Motor neuron (in vitro differentiated cells): ENCODE measurements around the gene FRMPD1. TPM values are rescaled to one million over a fixed set of nuclear protein-coding genes. Genes with fewer than 3 reads are reported as not detected.

Experiments
- ATAC-seq, 8 experiments: fragments of 200-7000 bp; cut with Tn5 transposase; replicated peaks in 6 of 8; 2 replicates each; pipeline ENCODE4 v1.8.0; 2021; ENCODE audit warnings: mild to moderate bottlenecking in 8 of 8, moderate library complexity in 8 of 8
- H3K27ac ChIP-seq, 2 donors: fragments of 250-450 bp; sonication (Bioruptor Pico); 2 replicates each; pipeline ENCODE4 v1.9.0; 2021; ENCODE audit warnings: antibody characterized with exemption in 2 of 2, mild to moderate bottlenecking in 2 of 2, moderate library complexity in 1 of 2
- H3K4me1 ChIP-seq, 2 donors: fragments of 250-450 bp; sonication (Bioruptor Pico); replicated peaks in 1 of 2; 2 replicates each; pipeline ENCODE4 v1.6.1; 2021; ENCODE audit warnings: antibody characterized with exemption in 2 of 2, mild to moderate bottlenecking in 2 of 2, moderate library complexity in 1 of 2
- H3K4me3 ChIP-seq, 5 donors: fragments of 250-450 bp; sonication (Bioruptor Pico); 2 replicates each; pipeline ENCODE4 v1.9.0; 2021; ENCODE audit warnings: antibody characterized with exemption in 5 of 5, mild to moderate bottlenecking in 5 of 5, moderate library complexity in 4 of 5
- WGBS, 10 experiments: fragments of 450-650 bp; shearing (Covaris generic); methylation state at CpG; one replicate each; pipeline ENCODE4 v1.0.0; 2022; 5-methylcytosine and 5-hydroxymethylcytosine counted together
- in situ Hi-C, 9 experiments: fragments of 400-800 bp; cut with MboI; loops; one replicate each; pipeline ENCODE4 v1.15.0; 2021; ENCODE audit warnings: low sequenced_read_pairs in 9 of 9, low pct_unique_long_range_greater_than_20kb in 2 of 9; ENCODE audit not compliant: unreplicated experiment in 9 of 9
- total RNA-seq, 8 experiments: library from RNA; unstranded; fragments of 300-600 nt; gene quantifications; 2 replicates each; pipeline versions ENCODE4 v1.2.3 to v1.2.4, GENCODE V29; 2022

The FRMPD1 gene
- total RNA-seq, 8 experiments from 2014 or later, result 0.09 to 4.1 (median 0.34) TPM

- no peak overlapping the region for H3K4me3 ChIP-seq
- ATAC-seq, result peak in 3 of 8 experiments; percentile 67 to 97 (median 96)
- WGBS, 10 experiments, result 5 to 100% (median 93%) methylated on average over 1 to 4 of the region's 4 CpGs; no CpG with 5 or more reads in 1 of the 10 experiments
- no peaks in the 10 kb centered on the region for H3K4me1 ChIP-seq
- H3K27ac ChIP-seq, result no peak overlapping the region
- in situ Hi-C loops, result no loop called here
These were observed 11.5 kb upstream of the FRMPD1 start for GRCh38 chr9:37639109-37639762.

- 57 to 100% (median 88%) methylated on average over 1 to 3 of the region's 3 CpGs; no CpG with 5 or more reads in 1 of the 10 experiments for WGBS, 10 experiments
- in situ Hi-C loops, result no loop called here
- no peak overlapping the region for H3K27ac ChIP-seq
- no peaks in the 10 kb centered on the region for H3K4me1 ChIP-seq
- no peak overlapping the region for H3K4me3 ChIP-seq
- ATAC-seq, result peak in 2 of 8 experiments; percentile 60 to 65
These were observed 10.9 kb upstream of the FRMPD1 start for GRCh38 chr9:37639841-37640240.

GRCh38 chr9:37640246-37640645 lies 10.5 kb upstream of the FRMPD1 start:
- no peak for ATAC-seq
- Histone ChIP-seq H3K4me3 (no peak overlapping the region), H3K27ac (no peak overlapping the region), H3K4me1 (no peaks in the 10 kb centered on the region)
- in situ Hi-C loops, result no loop called here
- 11 to 94% (median 83%) methylated on average over 1 to 3 of the region's 3 CpGs; no CpG with 5 or more reads in 4 of the 10 experiments for WGBS, 10 experiments

GRCh38 chr9:37641331-37641730 lies 9.4 kb upstream of the FRMPD1 start:
- Histone ChIP-seq H3K27ac (no peak overlapping the region), H3K4me1 (no peaks in the 10 kb centered on the region), H3K4me3 (no peak overlapping the region)
- in situ Hi-C loops, result no loop called here
- no peak for ATAC-seq
- 42 to 100% (median 71%) methylated on average over 1 to 3 of the region's 3 CpGs; no CpG with 5 or more reads in 4 of the 10 experiments for WGBS, 10 experiments

GRCh38 chr9:37643214-37643613 lies 7.5 kb upstream of the FRMPD1 start:
- no peak for ATAC-seq
- Histone ChIP-seq H3K4me3 (no peak overlapping the region), H3K4me1 (no peaks in the 10 kb centered on the region), H3K27ac (no peak overlapping the region)
- in situ Hi-C loops, result no loop called here

GRCh38 chr9:37645903-37646506 lies 4.7 kb upstream of the FRMPD1 start:
- in situ Hi-C loops, result no loop called here
- no peak overlapping the region for H3K27ac ChIP-seq
- H3K4me3 ChIP-seq, result no peak overlapping the region
- ATAC-seq, result no peak
- WGBS, 10 experiments, result 6 to 64% (median 13%) methylated on average over 1 to 5 of the region's 5 CpGs; no CpG with 5 or more reads in 1 of the 10 experiments
- H3K4me1 ChIP-seq, result no peaks in the 10 kb centered on the region

DNA sequence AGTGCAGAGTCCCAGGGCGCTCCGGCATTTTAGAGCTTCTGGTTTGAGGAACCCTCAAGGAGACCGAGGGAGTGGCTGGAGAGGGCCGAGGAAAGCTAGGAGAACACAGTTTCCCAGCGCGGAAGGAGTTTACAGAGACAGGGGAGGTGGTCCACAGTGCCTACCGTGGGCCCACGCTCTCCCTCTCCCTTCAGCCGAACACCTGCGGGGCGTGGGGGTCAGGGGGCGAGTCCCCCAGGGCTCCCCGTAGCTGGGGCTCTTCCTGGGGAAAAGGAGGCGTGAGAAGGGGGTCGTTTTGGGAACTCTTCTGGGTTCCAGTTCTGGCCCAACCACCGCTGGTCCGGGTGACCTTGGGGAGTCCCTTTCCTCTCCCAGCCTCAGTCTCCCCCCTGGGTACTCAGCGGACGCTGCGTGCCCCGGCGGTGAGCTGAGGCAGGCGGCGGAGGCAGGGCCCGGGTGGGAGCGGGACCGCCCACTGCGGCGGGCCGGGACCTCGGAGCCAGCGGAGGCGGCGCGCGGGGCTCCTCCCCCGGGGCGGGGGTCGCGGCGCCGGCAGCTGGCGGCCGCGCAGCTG lies 368 bp upstream of the FRMPD1 start:
- Histone ChIP-seq H3K27ac (no peak overlapping the region), H3K4me1 (no peaks in the 10 kb centered on the region), H3K4me3 (peak overlapping the region; percentile 36 to 43 (median 40))
- in situ Hi-C loops, result no loop called here
- ATAC-seq, result peak in 2 of 8 experiments; percentile 2 to 5
- WGBS, 10 experiments, result 100% methylated on average over 1 of the region's 45 CpGs; no CpG with 5 or more reads in 9 of the 10 experiments

- WGBS, 10 experiments, result 67 to 100% (median 78%) methylated on average over 2 to 7 of the region's 7 CpGs; no CpG with 5 or more reads in 1 of the 10 experiments
- no peak overlapping the region for H3K4me3 ChIP-seq
- in situ Hi-C loops, result no loop called here
- no peaks in the 10 kb centered on the region for H3K4me1 ChIP-seq
- H3K27ac ChIP-seq, result no peak overlapping the region
- ATAC-seq, result no peak
These were observed 1.5 kb downstream of the FRMPD1 start for GRCh38 chr9:37652261-37652660.

DNA sequence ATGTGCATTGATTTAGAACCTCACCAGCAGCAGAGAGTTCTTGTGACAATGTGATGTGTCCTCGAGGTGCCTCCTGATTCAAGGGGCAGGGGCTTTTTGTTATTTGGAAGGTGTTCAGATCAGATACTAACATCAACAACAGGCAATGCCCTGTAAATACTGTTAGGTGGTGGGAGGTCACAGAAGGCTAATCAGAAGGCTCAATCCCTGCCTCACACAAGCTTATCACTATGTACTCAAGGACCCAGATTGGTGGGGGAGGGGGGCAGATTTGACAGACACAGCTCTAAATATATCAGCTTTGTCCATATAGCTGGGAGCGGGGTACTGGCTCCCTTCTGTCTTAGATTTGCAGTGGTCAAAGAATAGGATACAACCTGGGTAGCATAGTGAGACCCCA lies 2.6 kb downstream of the FRMPD1 start:
- H3K27ac ChIP-seq, result no peak overlapping the region
- no peak for ATAC-seq
- in situ Hi-C loops, result no loop called here
- no peak overlapping the region for H3K4me3 ChIP-seq
- H3K4me1 ChIP-seq, result no peaks in the 10 kb centered on the region
- 0 to 100% (median 44%) methylated on average over 1 to 2 of the region's 2 CpGs; no CpG with 5 or more reads in 4 of the 10 experiments for WGBS, 10 experiments

DNA sequence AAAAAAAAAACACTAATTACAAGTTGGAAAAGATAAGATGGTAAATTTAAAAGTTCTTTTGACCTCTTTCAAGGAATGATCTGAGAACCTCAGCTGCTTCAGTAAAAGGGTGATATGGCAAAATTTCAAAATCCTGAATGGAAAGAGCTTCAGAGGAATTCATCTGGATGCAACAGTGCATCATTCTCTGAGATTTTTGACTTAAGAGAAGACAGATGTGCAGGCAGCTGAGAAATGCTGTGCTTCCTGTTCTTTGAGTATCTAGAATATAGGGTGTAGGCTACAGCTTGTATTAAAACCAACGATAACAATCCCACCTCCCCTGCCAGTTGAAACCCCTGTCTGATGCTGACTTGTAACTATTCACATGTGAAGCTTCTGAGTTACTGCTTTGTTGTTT lies 6.2 kb downstream of the FRMPD1 start:
- no peak overlapping the region for H3K4me3 ChIP-seq
- no peak for ATAC-seq
- WGBS, 10 experiments, result 0 to 100% (median 33%) methylated on average over 1 of the region's 1 CpG; no CpG with 5 or more reads in 4 of the 10 experiments
- H3K4me1 ChIP-seq, result no peaks in the 10 kb centered on the region
- no peak overlapping the region for H3K27ac ChIP-seq
- in situ Hi-C loops, result no loop called here

GRCh38 chr9:37660691-37661090 lies 9.9 kb downstream of the FRMPD1 start:
- in situ Hi-C loops, result no loop called here
- no peaks in the 10 kb centered on the region for H3K4me1 ChIP-seq
- ATAC-seq, result peak in 3 of 8 experiments; percentile 59 to 95 (median 91)
- WGBS, 10 experiments, result 0 to 100% (median 70%) methylated on average over 1 to 3 of the region's 3 CpGs; no CpG with 5 or more reads in 5 of the 10 experiments
- no peak overlapping the region for H3K4me3 ChIP-seq
- no peak overlapping the region for H3K27ac ChIP-seq

DNA sequence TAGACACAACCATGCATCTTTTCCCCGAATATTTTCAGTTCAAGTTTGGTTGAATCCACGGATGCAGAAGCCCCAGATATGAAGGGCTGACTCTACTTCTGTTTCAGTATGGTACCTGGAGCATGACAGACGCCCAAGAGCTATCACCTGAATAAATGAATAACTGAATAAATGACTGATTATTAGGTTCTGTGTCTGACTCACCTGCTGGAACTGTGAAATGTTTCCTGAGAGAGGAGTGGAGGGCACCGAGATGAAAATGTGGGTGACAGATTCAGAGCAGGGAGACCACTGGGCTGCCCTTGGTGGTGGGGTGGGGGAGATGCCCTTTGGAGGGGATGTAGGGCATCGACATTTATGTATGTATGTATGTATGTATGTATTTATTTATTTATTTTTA lies 13.2 kb downstream of the FRMPD1 start:
- Histone ChIP-seq H3K4me1 (no peaks in the 10 kb centered on the region), H3K27ac (no peak overlapping the region), H3K4me3 (no peak overlapping the region)
- ATAC-seq, result no peak
- in situ Hi-C loops, result no loop called here
- 0 to 58% (median 38%) methylated on average over 1 to 4 of the region's 5 CpGs; no CpG with 5 or more reads in 1 of the 10 experiments for whole genome bisulfite sequencing, 10 experiments

- WGBS, 10 experiments, result 50 to 100% (median 68%) methylated on average over 1 to 2 of the region's 2 CpGs; no CpG with 5 or more reads in 6 of the 10 experiments
- no peak for ATAC-seq
- in situ Hi-C loops, result no loop called here
These were observed 17.0 kb downstream of the FRMPD1 start for GRCh38 chr9:37667706-37668105.

More at GRCh38 chr9:37667706-37668105, 17.0 kb downstream of the FRMPD1 start:
- Histone ChIP-seq H3K27ac (no peak overlapping the region), H3K4me3 (no peak overlapping the region), H3K4me1 (no peaks in the 10 kb centered on the region)
